GM12878 (cell line): ENCODE data around the gene RMND5A.
"Not testable (repeated sequence)": the region's sequence is repeated elsewhere in the genome, so short reads cannot be mapped to it uniquely, and the experiment has no call there.

Experiments
- CREB1 ChIP-seq: IDR thresholded peaks from 2 replicates; pipeline ENCODE4 v1.6.1; 2012; ENCODE audit warnings: low read depth, mild to moderate bottlenecking, inconsistent platforms
- EGR1 ChIP-seq, 2 experiments: IDR thresholded peaks; 1 replicate in 1 of 2; 2 replicates in 1 of 2; pipeline ENCODE4 v1.6.1; 2011 to 2012; ENCODE audit warnings: low read depth in 2 of 2, low read length in 2 of 2, borderline replicate concordance in 1 of 2, mild to moderate bottlenecking in 1 of 2, moderate library complexity in 1 of 2
- EP300 ChIP-seq, 2 experiments: fragments of 150-350 bp in 1 of 2; IDR thresholded peaks; 2 replicates each; pipeline ENCODE4 v1.6.1; 2011 to 2012; ENCODE audit warnings: low read depth in 2 of 2, low read length in 2 of 2, borderline replicate concordance in 1 of 2, improper control_type of control experiment in 1 of 2, inconsistent platforms in 1 of 2; ENCODE audit not compliant: control insufficient read depth in 1 of 2
- EZH2 ChIP-seq: IDR thresholded peaks from 2 replicates; pipeline ENCODE4 v1.6.1; 2012; ENCODE audit warnings: low read depth, mild to moderate bottlenecking, control low read depth, inconsistent platforms, low read length, borderline replicate concordance; ENCODE audit not compliant: control insufficient read depth
- KDM1A ChIP-seq: fragments of 200-600 bp; sonication (generic); IDR thresholded peaks from 2 replicates; pipeline ENCODE4 v1.6.1; 2016; ENCODE audit warnings: borderline replicate concordance
- MXI1 ChIP-seq: fragments of 150-350 bp; IDR thresholded peaks from 2 replicates; pipeline ENCODE4 v1.6.1; 2011; ENCODE audit warnings: low read depth, mild to moderate bottlenecking, inconsistent platforms, low read length, improper control_type of control experiment
- POLR2A ChIP-seq: IDR thresholded peaks from 2 replicates; pipeline ENCODE4 v1.6.1; 2011; ENCODE audit warnings: low read depth, mild to moderate bottlenecking, low read length
- POU2F2 ChIP-seq: IDR thresholded peaks from 3 replicates; pipeline ENCODE4 v1.6.1; 2011; ENCODE audit warnings: low read depth, mild to moderate bottlenecking, low read length, borderline replicate concordance
- RAD21 ChIP-seq: IDR thresholded peaks from 2 replicates; pipeline ENCODE4 v1.6.1; 2011; ENCODE audit warnings: mild to moderate bottlenecking, low read depth, low read length, moderate library complexity; ENCODE audit not compliant: insufficient read depth
- ZNF207 ChIP-seq: fragments of 450-650 bp; IDR thresholded peaks from 2 replicates; pipeline ENCODE4 v1.6.1; 2014; ENCODE audit warnings: antibody characterized with exemption, mild to moderate bottlenecking, borderline replicate concordance
- ZNF24 ChIP-seq: fragments of 450-650 bp; IDR thresholded peaks from 2 replicates; pipeline ENCODE4 v1.6.1; 2017; ENCODE audit warnings: antibody characterized with exemption, mild to moderate bottlenecking
- TF ChIP-seq, protein P1 (sequence below): IDR thresholded peaks from 2 replicates; pipeline ENCODE4 v1.6.1; 2012; ENCODE audit warnings: low read depth, low read length, improper control_type of control experiment
- TF ChIP-seq, protein P2 (sequence below), 3 experiments: IDR thresholded peaks in 2 of 3; conservative IDR thresholded peaks in 1 of 3; 2 replicates each; pipeline ENCODE4 v1.5.1; 2011; ENCODE audit warnings: low read depth in 3 of 3, low read length in 3 of 3, mild to moderate bottlenecking in 3 of 3, control low read depth in 2 of 3, moderate library complexity in 2 of 3, inconsistent platforms in 1 of 3, mixed read lengths in 1 of 3; ENCODE audit not compliant: control insufficient read depth in 2 of 3, insufficient read depth in 1 of 3; ENCODE audit errors: extremely low read depth in 1 of 3

DNA sequence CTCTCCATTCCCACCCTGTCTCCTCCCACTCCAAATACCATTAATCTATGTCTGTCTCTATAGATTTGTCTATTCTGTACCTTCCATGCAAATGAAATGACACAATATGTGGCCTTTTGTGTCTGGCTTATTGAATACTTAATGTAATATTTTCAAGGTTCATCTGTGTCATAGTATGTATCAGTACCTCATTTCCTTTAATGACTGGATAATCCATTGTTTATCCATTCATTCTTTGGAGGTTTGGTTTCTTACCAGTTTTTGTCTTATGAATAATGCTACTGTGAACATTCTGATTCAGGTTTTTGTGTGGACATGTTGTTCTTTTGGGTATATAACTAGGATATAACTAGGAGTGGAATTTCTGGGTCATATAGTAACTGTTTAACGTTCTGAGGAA is 14.8 kb downstream of the RMND5A start:
- not testable (repeated sequence) for TF ChIP-seq POLR2A; EZH2; KDM1A; POU2F2; ZNF24; EGR1 (IDR thresholded peaks at IDR 0.05; ENCODE audit: borderline replicate concordance in 1 of 2, low read depth in 2 of 2, low read length in 2 of 2); EP300 (IDR thresholded peaks at IDR 0.05; ENCODE audit: borderline replicate concordance in 1 of 2, control insufficient read depth in 1 of 2, low read depth in 2 of 2, low read length in 2 of 2); MXI1; RAD21; ZNF207; CREB1
- TF ChIP-seq, protein P1, sequence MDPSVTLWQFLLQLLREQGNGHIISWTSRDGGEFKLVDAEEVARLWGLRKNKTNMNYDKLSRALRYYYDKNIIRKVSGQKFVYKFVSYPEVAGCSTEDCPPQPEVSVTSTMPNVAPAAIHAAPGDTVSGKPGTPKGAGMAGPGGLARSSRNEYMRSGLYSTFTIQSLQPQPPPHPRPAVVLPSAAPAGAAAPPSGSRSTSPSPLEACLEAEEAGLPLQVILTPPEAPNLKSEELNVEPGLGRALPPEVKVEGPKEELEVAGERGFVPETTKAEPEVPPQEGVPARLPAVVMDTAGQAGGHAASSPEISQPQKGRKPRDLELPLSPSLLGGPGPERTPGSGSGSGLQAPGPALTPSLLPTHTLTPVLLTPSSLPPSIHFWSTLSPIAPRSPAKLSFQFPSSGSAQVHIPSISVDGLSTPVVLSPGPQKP = not testable (repeated sequence)
- TF ChIP-seq, protein P2, sequence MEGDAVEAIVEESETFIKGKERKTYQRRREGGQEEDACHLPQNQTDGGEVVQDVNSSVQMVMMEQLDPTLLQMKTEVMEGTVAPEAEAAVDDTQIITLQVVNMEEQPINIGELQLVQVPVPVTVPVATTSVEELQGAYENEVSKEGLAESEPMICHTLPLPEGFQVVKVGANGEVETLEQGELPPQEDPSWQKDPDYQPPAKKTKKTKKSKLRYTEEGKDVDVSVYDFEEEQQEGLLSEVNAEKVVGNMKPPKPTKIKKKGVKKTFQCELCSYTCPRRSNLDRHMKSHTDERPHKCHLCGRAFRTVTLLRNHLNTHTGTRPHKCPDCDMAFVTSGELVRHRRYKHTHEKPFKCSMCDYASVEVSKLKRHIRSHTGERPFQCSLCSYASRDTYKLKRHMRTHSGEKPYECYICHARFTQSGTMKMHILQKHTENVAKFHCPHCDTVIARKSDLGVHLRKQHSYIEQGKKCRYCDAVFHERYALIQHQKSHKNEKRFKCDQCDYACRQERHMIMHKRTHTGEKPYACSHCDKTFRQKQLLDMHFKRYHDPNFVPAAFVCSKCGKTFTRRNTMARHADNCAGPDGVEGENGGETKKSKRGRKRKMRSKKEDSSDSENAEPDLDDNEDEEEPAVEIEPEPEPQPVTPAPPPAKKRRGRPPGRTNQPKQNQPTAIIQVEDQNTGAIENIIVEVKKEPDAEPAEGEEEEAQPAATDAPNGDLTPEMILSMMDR (IDR thresholded peaks at IDR 0.05 in 2 of 3, conservative IDR thresholded peaks at IDR 0.05 in 1 of 3; ENCODE audit: control insufficient read depth in 2 of 3, extremely low read depth in 1 of 3, insufficient read depth in 1 of 3, low read depth in 3 of 3, low read length in 3 of 3) = not testable (repeated sequence)
